Activated CD4-positive, alpha-beta memory T cell treated with anti-CD3 and anti-CD28 coated beads, Interleukin-2, amount 10 ng/mL, durations not matched to agents 7 days and 5 days (primary cell): Measurements from ENCODE around the gene HSP90AB1. TPM values are rescaled to one million over a fixed set of nuclear protein-coding genes. Genes with fewer than 3 reads are reported as not detected.

Experiments used
- CTCF ChIA-PET: fragments of 350-600 bp; sonication (Branson Sonifier 250); formaldehyde crosslinking; loops from one replicate; lab custom pipeline; 2021; ENCODE audit warnings: antibody characterized with exemption, inconsistent platforms; lab: Charles Lee
- POLR2A ChIA-PET: fragments of 350-600 bp; sonication (Branson Sonifier 250); formaldehyde crosslinking; loops from one replicate; lab custom pipeline; 2021; ENCODE audit warnings: antibody characterized with exemption; lab: Charles Lee
- DNase-seq: peaks from one replicate; pipeline ENCODE4 v3.0.0-alpha.2; 2020
- H3K27ac Mint-ChIP-seq: one replicate; pipeline ENCODE4 v1.8.0; 2021; ENCODE audit warnings: mild to moderate bottlenecking, mixed read lengths
- H3K27me3 Mint-ChIP-seq: one replicate; pipeline ENCODE4 v1.8.0; 2021; ENCODE audit warnings: mixed read lengths
- H3K36me3 Mint-ChIP-seq: one replicate; pipeline ENCODE4 v1.8.0; 2021; ENCODE audit warnings: low read depth, mixed read lengths
- H3K4me1 Mint-ChIP-seq: one replicate; pipeline ENCODE4 v1.8.0; 2021; ENCODE audit warnings: mixed read lengths
- H3K4me3 Mint-ChIP-seq: one replicate; pipeline ENCODE4 v1.8.0; 2021; ENCODE audit warnings: mild to moderate bottlenecking, mixed read lengths
- H3K9me3 Mint-ChIP-seq: one replicate; pipeline ENCODE4 v1.8.0; 2021; ENCODE audit warnings: mixed read lengths
- total RNA-seq, 2 experiments: library from RNA; stranded (reverse); gene quantifications; one replicate each; pipeline ENCODE4 v1.2.3, GENCODE V29; 2021

Gene HSP90AB1
- total RNA-seq, 2 experiments from 2014 or later: 478 to 479 TPM

- POLR2A ChIA-PET: interaction anchor here (1.0 kb wide), 1 partner anchor 21 kb away, joined by 5 read pairs; no protein-coding TSS in a partner anchor
Measured at GRCh38 chr6:44276667-44277640, 30.1 kb downstream of the HSP90AB1 start.

DNA sequence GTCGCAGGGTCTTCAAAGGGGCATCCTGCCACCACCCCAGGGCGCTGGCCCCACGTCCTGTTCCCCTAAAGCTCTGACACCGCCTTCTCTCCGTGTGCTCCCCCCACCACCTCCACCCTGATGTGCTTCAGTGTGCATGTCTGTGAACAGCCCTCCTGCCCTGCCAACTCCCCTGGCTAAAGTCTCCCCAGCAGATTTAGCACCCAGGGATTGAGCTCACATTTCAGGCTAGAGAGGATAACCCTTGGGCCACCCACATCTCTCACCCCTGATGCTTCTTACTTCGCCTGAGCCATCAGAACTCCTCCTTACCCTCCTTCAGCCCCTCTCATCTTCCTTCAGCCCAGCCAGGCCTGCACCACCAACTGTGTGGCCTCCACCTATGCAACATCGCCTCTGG is 30.9 kb downstream of the HSP90AB1 start:
- ChIA-PET CTCF (interaction anchor here (0.9 to 1.0 kb wide), 2 partner anchors 9 to 35 kb away, joined by 3 read pairs; partner anchors contain the start of gene AARS2), POLR2A (interaction anchor here (1.0 kb wide), 1 partner anchor 21 kb away, joined by 5 read pairs; no protein-coding TSS in a partner anchor)
- no peaks in the 10 kb centered on the region for H3K9me3 Mint-ChIP-seq
- H3K27me3 Mint-ChIP-seq: peaks cover 54% of the 10 kb centered on the region
- no peak overlapping the region for H3K27ac Mint-ChIP-seq
- H3K4me1 Mint-ChIP-seq: peaks cover 4% of the 10 kb centered on the region
- no peak for DNase-seq
- no peaks in the 10 kb centered on the region for H3K36me3 Mint-ChIP-seq
- no peak overlapping the region for H3K4me3 Mint-ChIP-seq

More at GRCh38 chr6:44276667-44277640, 30.1 kb downstream of the HSP90AB1 start:
- Mint-ChIP-seq H3K4me1 (peaks cover 4% of the 10 kb centered on the region), H3K27me3 (peaks cover 60% of the 10 kb centered on the region), H3K36me3 (no peaks in the 10 kb centered on the region), H3K4me3 (no peak overlapping the region), H3K27ac (no peak overlapping the region), H3K9me3 (no peaks in the 10 kb centered on the region)
- DNase-seq: no peak
- CTCF ChIA-PET: interaction anchor here (1.3 kb wide), 1 partner anchor 36 kb away, joined by 3 read pairs; the partner anchor contains the start of gene AARS2

- POLR2A ChIA-PET: no interaction called here
- H3K36me3 Mint-ChIP-seq: no peaks in the 10 kb centered on the region
- DNase-seq: no peak
- H3K4me1 Mint-ChIP-seq: peaks cover 4% of the 10 kb centered on the region
- H3K27ac Mint-ChIP-seq: no peak overlapping the region
- no peaks in the 10 kb centered on the region for H3K9me3 Mint-ChIP-seq
- peaks cover 48% of the 10 kb centered on the region for H3K27me3 Mint-ChIP-seq
- no peak overlapping the region for H3K4me3 Mint-ChIP-seq
- CTCF ChIA-PET: interaction anchor here (0.9 to 1.4 kb wide), 3 partner anchors 10 to 63 kb away, joined by 3 read pairs; partner anchors contain the start of gene AARS2
Measured at GRCh38 chr6:44278315-44278714, 31.4 kb downstream of the HSP90AB1 start.

GRCh38 chr6:44278774-44279697 is 32.1 kb downstream of the HSP90AB1 start:
- H3K9me3 Mint-ChIP-seq: no peaks in the 10 kb centered on the region
- POLR2A ChIA-PET: no interaction called here
- peaks cover 4% of the 10 kb centered on the region for H3K4me1 Mint-ChIP-seq
- H3K4me3 Mint-ChIP-seq: no peak overlapping the region
- DNase-seq: no peak
- no peaks in the 10 kb centered on the region for H3K36me3 Mint-ChIP-seq
- no peak overlapping the region for H3K27ac Mint-ChIP-seq
- H3K27me3 Mint-ChIP-seq: peaks cover 49% of the 10 kb centered on the region
- CTCF ChIA-PET: interaction anchor here (0.5 to 1.4 kb wide), 3 partner anchors 12 to 63 kb away, joined by 3 read pairs; partner anchors contain the start of gene AARS2

- CTCF ChIA-PET: interaction anchor here (1.4 kb wide), 1 partner anchor 12 kb away, joined by 4 read pairs; no protein-coding TSS in a partner anchor
- Mint-ChIP-seq H3K9me3 (no peaks in the 10 kb centered on the region), H3K27ac (no peak overlapping the region), H3K4me3 (no peak overlapping the region), H3K27me3 (peaks cover 47% of the 10 kb centered on the region), H3K4me1 (no peaks in the 10 kb centered on the region), H3K36me3 (no peaks in the 10 kb centered on the region)
- no peak for DNase-seq
- POLR2A ChIA-PET: interaction anchor here (1.4 kb wide), 1 partner anchor 9 kb away, joined by 4 read pairs; no protein-coding TSS in a partner anchor
Measured at GRCh38 chr6:44284121-44284520, 37.2 kb downstream of the HSP90AB1 start.

- Mint-ChIP-seq H3K9me3 (no peaks in the 10 kb centered on the region), H3K36me3 (no peaks in the 10 kb centered on the region), H3K27me3 (peaks cover 48% of the 10 kb centered on the region), H3K4me1 (no peaks in the 10 kb centered on the region), H3K4me3 (no peak overlapping the region), H3K27ac (no peak overlapping the region)
- POLR2A ChIA-PET: interaction anchor here (1.6 kb wide), 1 partner anchor 28 kb away, joined by 3 read pairs; the partner anchor contains the start of gene AARS2
- CTCF ChIA-PET: interaction anchor here (0.8 kb wide), 1 partner anchor 17 kb away, joined by 3 read pairs; no protein-coding TSS in a partner anchor
- DNase-seq: no peak
Measured at GRCh38 chr6:44284867-44285266, 38.0 kb downstream of the HSP90AB1 start.

GRCh38 chr6:44285552-44286284 is 38.8 kb downstream of the HSP90AB1 start:
- no peak overlapping the region for H3K27ac Mint-ChIP-seq
- ChIA-PET CTCF (interaction anchor here (0.8 kb wide), 1 partner anchor 17 kb away, joined by 3 read pairs; no protein-coding TSS in a partner anchor), POLR2A (interaction anchor here (1.6 kb wide), 1 partner anchor 27 kb away, joined by 3 read pairs; the partner anchor contains the start of gene AARS2)
- peaks cover 49% of the 10 kb centered on the region for H3K27me3 Mint-ChIP-seq
- H3K4me1 Mint-ChIP-seq: no peaks in the 10 kb centered on the region
- H3K9me3 Mint-ChIP-seq: no peaks in the 10 kb centered on the region
- no peak for DNase-seq
- no peak overlapping the region for H3K4me3 Mint-ChIP-seq
- H3K36me3 Mint-ChIP-seq: no peaks in the 10 kb centered on the region

DNA sequence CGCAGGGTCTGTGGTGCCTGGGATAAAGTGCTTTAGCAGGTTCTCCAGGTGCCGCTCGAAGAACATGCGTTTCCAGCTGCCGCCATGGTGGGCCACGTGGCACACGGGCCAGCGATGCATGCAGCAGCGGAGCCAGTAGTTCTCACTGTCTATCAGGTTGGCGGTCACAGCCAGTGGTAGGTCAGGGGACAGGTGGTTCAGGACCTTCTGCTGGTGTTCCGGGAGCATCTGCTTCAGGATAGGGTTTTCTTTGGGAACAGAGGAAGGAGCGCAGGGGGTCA is 39.3 kb downstream of the HSP90AB1 start:
- CTCF ChIA-PET: no interaction called here
- H3K9me3 Mint-ChIP-seq: no peaks in the 10 kb centered on the region
- no peak overlapping the region for H3K27ac Mint-ChIP-seq
- H3K4me3 Mint-ChIP-seq: no peak overlapping the region
- POLR2A ChIA-PET: no interaction called here
- no peaks in the 10 kb centered on the region for H3K4me1 Mint-ChIP-seq
- DNase-seq: no peak
- peaks cover 49% of the 10 kb centered on the region for H3K27me3 Mint-ChIP-seq
- H3K36me3 Mint-ChIP-seq: no peaks in the 10 kb centered on the region

DNA sequence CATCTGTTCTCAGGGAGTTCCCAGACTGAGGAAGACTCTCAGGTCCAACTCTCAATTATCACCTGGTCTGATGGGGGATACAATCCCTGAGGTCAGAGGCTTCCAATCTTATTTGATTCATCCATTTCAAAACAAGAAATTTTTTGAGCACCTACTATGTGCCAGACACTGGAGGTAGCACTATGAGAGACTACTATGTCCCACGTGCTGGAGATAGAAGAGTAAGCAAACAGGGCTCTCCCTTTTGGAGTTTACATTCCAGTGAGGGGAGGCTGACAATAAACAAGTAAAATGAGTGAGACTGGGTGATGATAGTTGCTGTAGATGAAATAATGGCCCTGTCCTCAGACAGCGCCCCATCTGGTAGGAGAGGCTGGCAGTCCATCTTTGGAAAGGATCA is 39.8 kb downstream of the HSP90AB1 start:
- H3K9me3 Mint-ChIP-seq: no peaks in the 10 kb centered on the region
- H3K4me1 Mint-ChIP-seq: no peaks in the 10 kb centered on the region
- no peak overlapping the region for H3K4me3 Mint-ChIP-seq
- ChIA-PET CTCF (no interaction called here), POLR2A (no interaction called here)
- no peak for DNase-seq
- peaks cover 53% of the 10 kb centered on the region for H3K27me3 Mint-ChIP-seq
- H3K36me3 Mint-ChIP-seq: no peaks in the 10 kb centered on the region
- no peak overlapping the region for H3K27ac Mint-ChIP-seq

DNA sequence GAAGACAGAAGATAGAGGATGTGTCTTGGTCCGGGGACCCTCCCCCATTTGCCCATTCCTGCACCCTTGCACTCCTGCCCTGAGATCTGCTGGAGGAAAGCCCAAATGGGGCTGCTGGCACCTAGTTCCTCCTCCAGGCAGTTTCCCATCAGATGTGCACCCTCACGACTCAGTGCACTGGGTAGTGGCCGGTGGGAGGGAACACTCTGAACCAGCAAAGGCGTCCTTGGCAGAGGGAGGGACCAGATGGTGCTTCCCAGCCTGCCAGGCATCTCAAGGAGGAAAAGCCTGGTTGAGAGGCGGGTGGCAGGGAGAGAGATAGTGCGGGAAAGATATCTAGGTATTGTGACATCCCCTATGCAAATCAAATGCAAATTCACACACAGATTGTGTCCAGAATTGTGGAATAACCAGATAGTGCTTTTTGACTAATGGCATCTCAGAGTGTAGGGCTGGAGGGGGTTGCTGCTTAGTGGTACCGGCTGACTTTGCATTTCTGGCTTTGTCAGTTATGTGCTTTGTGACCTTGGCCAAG is 42.9 kb downstream of the HSP90AB1 start:
- Mint-ChIP-seq H3K27ac (no peak overlapping the region), H3K4me3 (no peak overlapping the region), H3K36me3 (no peaks in the 10 kb centered on the region), H3K4me1 (no peaks in the 10 kb centered on the region), H3K27me3 (peaks cover 49% of the 10 kb centered on the region), H3K9me3 (no peaks in the 10 kb centered on the region)
- CTCF ChIA-PET: no interaction called here
- POLR2A ChIA-PET: interaction anchor here (0.8 kb wide), 1 partner anchor 19 kb away, joined by 3 read pairs; no protein-coding TSS in a partner anchor
- no peak for DNase-seq

- peaks cover 62% of the 10 kb centered on the region for H3K27me3 Mint-ChIP-seq
- POLR2A ChIA-PET: interaction anchor here (1.9 kb wide), 1 partner anchor 9 kb away, joined by 5 read pairs; no protein-coding TSS in a partner anchor
Measured at GRCh38 chr6:44291841-44292240, 44.9 kb downstream of the HSP90AB1 start.

More at GRCh38 chr6:44291841-44292240, 44.9 kb downstream of the HSP90AB1 start:
- H3K9me3 Mint-ChIP-seq: no peaks in the 10 kb centered on the region
- H3K36me3 Mint-ChIP-seq: no peaks in the 10 kb centered on the region
- CTCF ChIA-PET: interaction anchor here (1.0 kb wide), 1 partner anchor 13 kb away, joined by 3 read pairs; no protein-coding TSS in a partner anchor
- no peaks in the 10 kb centered on the region for H3K4me1 Mint-ChIP-seq
- no peak overlapping the region for H3K4me3 Mint-ChIP-seq
- DNase-seq: no peak
- no peak overlapping the region for H3K27ac Mint-ChIP-seq
